ENCODE data around the gene BMF.
A peak's percentile ranks its signal among the peaks of the same experiment; 100 is the strongest.

BMF gene

GRCh38 chr15:40048211-40048792 is 60.4 kb downstream of the BMF start:
- Histone ChIP-seq H3K4me3 (ENCODE audit: low read depth, low read length) (no peak overlapping the region), H3K36me3 (no peaks in the 10 kb centered on the region), H3K9me3 (ENCODE audit: severe bottlenecking) (no peaks in the 10 kb centered on the region), H3K27me3 (ENCODE audit: insufficient read depth, low read depth, severe bottlenecking) (no peaks in the 10 kb centered on the region), H3K27ac (no peak overlapping the region)
- no peak for DNase-seq
- TF ChIP-seq CTCF (IDR thresholded peaks at IDR 0.05; ENCODE audit: low read depth, low read length), result no peak

GRCh38 chr15:40047415-40048210 is 61.1 kb downstream of the BMF start:
- no peak for DNase-seq
- no peak overlapping the region for H3K4me3 ChIP-seq (ENCODE audit: low read depth, low read length)

GRCh38 chr15:40046721-40047414 is 61.8 kb downstream of the BMF start:
- Histone ChIP-seq H3K27me3 (ENCODE audit: insufficient read depth, low read depth, severe bottlenecking) (no peaks in the 10 kb centered on the region), H3K36me3 (no peaks in the 10 kb centered on the region), H3K9me3 (ENCODE audit: severe bottlenecking) (no peaks in the 10 kb centered on the region), H3K27ac (no peak overlapping the region), H3K4me3 (ENCODE audit: low read depth, low read length) (no peak overlapping the region)
- no peak for TF ChIP-seq CTCF (IDR thresholded peaks at IDR 0.05; ENCODE audit: low read depth, low read length)
- no peak for DNase-seq

More at GRCh38 chr15:40047415-40048210, 61.1 kb downstream of the BMF start:
- Histone ChIP-seq H3K36me3 (no peaks in the 10 kb centered on the region), H3K9me3 (ENCODE audit: severe bottlenecking) (no peaks in the 10 kb centered on the region), H3K27ac (no peak overlapping the region), H3K27me3 (ENCODE audit: insufficient read depth, low read depth, severe bottlenecking) (no peaks in the 10 kb centered on the region)
- TF ChIP-seq CTCF (IDR thresholded peaks at IDR 0.05; ENCODE audit: low read depth, low read length), result no peak

GRCh38 chr15:40045572-40046217 is 63.0 kb downstream of the BMF start:
- no peak overlapping the region for H3K27ac ChIP-seq
- no peak for TF ChIP-seq CTCF (IDR thresholded peaks at IDR 0.05; ENCODE audit: low read depth, low read length)
- H3K4me3 ChIP-seq (ENCODE audit: low read depth, low read length), result no peak overlapping the region
- no peak for DNase-seq
- no peaks in the 10 kb centered on the region for H3K27me3 ChIP-seq (ENCODE audit: insufficient read depth, low read depth, severe bottlenecking)
- H3K9me3 ChIP-seq (ENCODE audit: severe bottlenecking), result no peaks in the 10 kb centered on the region
- no peaks in the 10 kb centered on the region for H3K36me3 ChIP-seq

- TF ChIP-seq CTCF (IDR thresholded peaks at IDR 0.05; ENCODE audit: low read depth, low read length), result peak; percentile 97
- H3K36me3 ChIP-seq, result no peaks in the 10 kb centered on the region
- DNase-seq, result peak; percentile 87
- no peaks in the 10 kb centered on the region for H3K27me3 ChIP-seq (ENCODE audit: insufficient read depth, low read depth, severe bottlenecking)
- H3K9me3 ChIP-seq (ENCODE audit: severe bottlenecking), result no peaks in the 10 kb centered on the region
- peak overlapping the region; percentile 25; the same call in 1 of the 2 replicates for H3K4me3 ChIP-seq (ENCODE audit: low read depth, low read length)
- H3K27ac ChIP-seq, result no peak overlapping the region
These were observed 63.7 kb downstream of the BMF start for GRCh38 chr15:40044717-40045571.
